GM18873 (cell line): ENCODE measurements around the gene RFX3.

Source experiments
- ATAC-seq: cut with Tn5 transposase; IDR thresholded peaks from one replicate; pipeline ENCODE4 v1.9.1; 2021; ENCODE audit warnings: mild to moderate bottlenecking, moderate library complexity, moderate number of reproducible peaks; ENCODE audit not compliant: unreplicated experiment, low FRiP score

RFX3 gene

GRCh38 chr9:3296536-3296935 is 229.3 kb downstream of the RFX3 start:
- ATAC-seq, result no peak

GRCh38 chr9:3292311-3292710 is 233.5 kb downstream of the RFX3 start:
- ATAC-seq, result no peak

GRCh38 chr9:3290231-3290840 is 235.5 kb downstream of the RFX3 start:
- no peak for ATAC-seq

- no peak for ATAC-seq
These were observed 237.1 kb downstream of the RFX3 start for GRCh38 chr9:3288686-3289085.

GRCh38 chr9:3285365-3286161 is 240.2 kb downstream of the RFX3 start:
- ATAC-seq, result no peak

- no peak for ATAC-seq
These were observed 243.4 kb downstream of the RFX3 start for GRCh38 chr9:3282365-3282764.

GRCh38 chr9:3281399-3281798 is 244.4 kb downstream of the RFX3 start:
- ATAC-seq, result peak; percentile 67

GRCh38 chr9:3277200-3277599 is 248.6 kb downstream of the RFX3 start:
- peak; percentile 65 for ATAC-seq

GRCh38 chr9:3271581-3271980 is 254.2 kb downstream of the RFX3 start:
- no peak for ATAC-seq

GRCh38 chr9:3271157-3271556 is 254.6 kb downstream of the RFX3 start:
- no peak for ATAC-seq

GRCh38 chr9:3268223-3268622 is 257.6 kb downstream of the RFX3 start:
- ATAC-seq, result no peak

GRCh38 chr9:3263698-3264097 is 262.1 kb downstream of the RFX3 start:
- ATAC-seq, result no peak

- no peak for ATAC-seq
These were observed 262.8 kb downstream of the RFX3 start for GRCh38 chr9:3262826-3263529.

GRCh38 chr9:3261484-3261883 is 264.3 kb downstream of the RFX3 start:
- no peak for ATAC-seq

GRCh38 chr9:3256571-3257330 is 269.1 kb downstream of the RFX3 start:
- ATAC-seq, result no peak

- no peak for ATAC-seq
These were observed 274.5 kb downstream of the RFX3 start for GRCh38 chr9:3251309-3251708.

- no peak for ATAC-seq
These were observed 275.1 kb downstream of the RFX3 start for GRCh38 chr9:3250741-3251140.

- ATAC-seq, result no peak
These were observed 278.6 kb downstream of the RFX3 start for GRCh38 chr9:3247211-3247610.

- ATAC-seq, result no peak
These were observed 279.6 kb downstream of the RFX3 start for GRCh38 chr9:3246241-3246640.

GRCh38 chr9:3244963-3245653 is 280.7 kb downstream of the RFX3 start:
- no peak for ATAC-seq
